ENCODE data around the gene SPOCK1.

The SPOCK1 gene

GRCh38 chr5:137488516-137488915, 10.6 kb downstream of the SPOCK1 start:
- no peak for TF ChIP-seq CTCF (IDR thresholded peaks at IDR 0.05; ENCODE audit: extremely low read depth, insufficient read depth, missing control alignments)
- DNase-seq (ENCODE audit: low spot score) = no peak
- in situ Hi-C loops (cut with MboI; ENCODE audit: low pct_unique_long_range_greater_than_20kb, low sequenced_read_pairs, unreplicated experiment) = loop anchor here (25.0 kb wide), 1 partner anchor 151 kb away; no protein-coding TSS in a partner anchor

- in situ Hi-C loops (cut with MboI; ENCODE audit: low pct_unique_long_range_greater_than_20kb, low sequenced_read_pairs, unreplicated experiment) = loop anchor here (25.0 kb wide), 1 partner anchor 150 kb away; no protein-coding TSS in a partner anchor
- no peak for TF ChIP-seq CTCF (IDR thresholded peaks at IDR 0.05; ENCODE audit: extremely low read depth, insufficient read depth, missing control alignments)
- no peak for DNase-seq (ENCODE audit: low spot score)
Measured at GRCh38 chr5:137487600-137487999, 11.5 kb downstream of the SPOCK1 start.

GRCh38 chr5:137486707-137487106, 12.4 kb downstream of the SPOCK1 start:
- in situ Hi-C loops (cut with MboI; ENCODE audit: low pct_unique_long_range_greater_than_20kb, low sequenced_read_pairs, unreplicated experiment) = loop anchor here (25.0 kb wide), 1 partner anchor 149 kb away; no protein-coding TSS in a partner anchor
- TF ChIP-seq CTCF (IDR thresholded peaks at IDR 0.05; ENCODE audit: extremely low read depth, insufficient read depth, missing control alignments) = no peak
- DNase-seq (ENCODE audit: low spot score) = no peak

- TF ChIP-seq CTCF (IDR thresholded peaks at IDR 0.05; ENCODE audit: extremely low read depth, insufficient read depth, missing control alignments) = no peak
- in situ Hi-C loops (cut with MboI; ENCODE audit: low pct_unique_long_range_greater_than_20kb, low sequenced_read_pairs, unreplicated experiment) = loop anchor here (25.0 kb wide), 1 partner anchor 144 kb away; no protein-coding TSS in a partner anchor
- DNase-seq (ENCODE audit: low spot score) = no peak
Measured at GRCh38 chr5:137481596-137481995, 17.5 kb downstream of the SPOCK1 start.

GRCh38 chr5:137478043-137478442, 21.1 kb downstream of the SPOCK1 start:
- in situ Hi-C loops (cut with MboI; ENCODE audit: low pct_unique_long_range_greater_than_20kb, low sequenced_read_pairs, unreplicated experiment) = loop anchor here (25.0 kb wide), 1 partner anchor 141 kb away; no protein-coding TSS in a partner anchor
- DNase-seq (ENCODE audit: low spot score) = no peak
- no peak for TF ChIP-seq CTCF (IDR thresholded peaks at IDR 0.05; ENCODE audit: extremely low read depth, insufficient read depth, missing control alignments)

GRCh38 chr5:137470921-137471220, 28.3 kb downstream of the SPOCK1 start:
- in situ Hi-C loops (cut with MboI; ENCODE audit: low pct_unique_long_range_greater_than_20kb, low sequenced_read_pairs, unreplicated experiment) = no loop called here
- DNase-seq (ENCODE audit: low spot score) = no peak
- no peak for TF ChIP-seq CTCF (IDR thresholded peaks at IDR 0.05; ENCODE audit: extremely low read depth, insufficient read depth, missing control alignments)
